Activated naive CD8-positive, alpha-beta T cell treated with anti-CD3 and anti-CD28 coated beads for 36 hours (primary cell): ENCODE data around the gene CDHR5. TPM values are rescaled to one million over a fixed set of nuclear protein-coding genes. Genes with fewer than 3 reads are reported as not detected.

Experiments
- DNase-seq: peaks from one replicate; pipeline ENCODE4 v3.0.0; 2021
- H3K27ac Mint-ChIP-seq: one replicate; pipeline ENCODE4 v1.8.0; 2022; ENCODE audit warnings: mild to moderate bottlenecking, moderate library complexity, mixed read lengths
- H3K27me3 Mint-ChIP-seq: one replicate; pipeline ENCODE4 v1.8.0; 2022; ENCODE audit warnings: mild to moderate bottlenecking, mixed read lengths
- H3K36me3 Mint-ChIP-seq: one replicate; pipeline ENCODE4 v1.8.0; 2021; ENCODE audit warnings: mild to moderate bottlenecking, mixed read lengths
- H3K4me1 Mint-ChIP-seq: one replicate; pipeline ENCODE4 v1.8.0; 2021; ENCODE audit warnings: mixed read lengths
- H3K4me3 Mint-ChIP-seq: one replicate; pipeline ENCODE4 v1.8.0; 2022; ENCODE audit warnings: mild to moderate bottlenecking, moderate library complexity, mixed read lengths
- H3K9me3 Mint-ChIP-seq: one replicate; pipeline ENCODE4 v1.8.0; 2022; ENCODE audit warnings: mixed read lengths
- total RNA-seq, 2 experiments: library from RNA; stranded (reverse); gene quantifications; one replicate each; pipeline ENCODE4 v1.2.3, GENCODE V29; 2021

CDHR5 gene
- total RNA-seq, 2 experiments from 2014 or later, result not detected

DNA sequence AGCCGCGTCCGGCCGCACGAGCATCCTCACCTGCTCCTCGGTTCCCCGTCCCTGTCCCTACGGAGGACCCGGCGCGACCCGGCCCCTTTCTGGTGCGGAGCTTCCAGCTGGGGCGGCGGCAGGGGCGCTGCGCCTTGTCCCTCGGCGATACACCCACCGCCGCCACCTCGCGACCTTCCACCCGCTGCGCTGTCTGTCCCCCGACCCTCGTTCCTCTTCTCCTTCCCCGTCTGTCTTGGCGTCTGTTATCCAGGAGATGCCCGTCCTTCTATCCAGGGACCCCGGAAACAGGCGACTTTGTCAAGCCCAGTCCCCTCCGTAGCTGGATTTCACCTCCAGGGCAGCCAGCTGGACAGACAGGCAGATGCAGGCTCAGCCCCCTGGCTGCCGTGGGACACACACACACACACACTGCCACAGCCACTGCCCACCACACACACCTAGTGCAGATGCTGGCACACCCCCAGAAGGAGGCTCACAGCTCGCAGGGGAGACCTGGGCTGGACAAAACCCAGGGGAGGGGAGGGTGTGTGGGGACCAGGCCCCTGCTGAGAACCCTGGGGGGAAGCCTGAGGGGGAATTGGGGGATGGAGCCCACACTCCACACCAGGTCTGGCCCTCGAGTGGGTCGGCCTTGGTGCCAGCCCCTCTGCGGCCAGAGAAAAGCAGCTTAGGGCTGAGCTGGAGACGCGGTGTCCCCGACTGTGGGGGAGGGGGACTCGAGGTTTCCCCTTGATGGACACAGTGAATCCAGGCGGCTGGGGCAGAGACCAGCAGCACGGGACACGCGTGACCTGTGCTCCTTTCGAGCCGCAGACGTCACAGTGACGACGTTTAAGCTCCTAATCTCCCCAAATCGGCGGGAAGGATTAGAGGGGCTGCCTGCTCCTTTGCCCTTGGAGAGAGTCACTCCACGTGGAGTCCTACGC lies 13.1 kb upstream of the CDHR5 start:
- Mint-ChIP-seq H3K9me3 (no peaks in the 10 kb centered on the region), H3K4me1 (peaks cover 10% of the 10 kb centered on the region), H3K36me3 (peaks cover 2% of the 10 kb centered on the region), H3K27me3 (peaks cover 38% of the 10 kb centered on the region), H3K27ac (no peak overlapping the region), H3K4me3 (peak overlapping the region; percentile 48)
- DNase-seq, result no peak

DNA sequence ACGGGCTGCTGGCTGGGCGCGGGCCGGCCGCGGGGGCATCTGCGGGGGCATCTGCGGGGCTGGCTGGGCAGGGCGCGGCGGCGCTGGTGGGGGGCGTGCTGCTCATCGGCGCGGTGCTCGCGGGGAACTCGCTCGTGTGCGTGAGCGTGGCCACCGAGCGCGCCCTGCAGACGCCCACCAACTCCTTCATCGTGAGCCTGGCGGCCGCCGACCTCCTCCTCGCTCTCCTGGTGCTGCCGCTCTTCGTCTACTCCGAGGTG lies 12.5 kb upstream of the CDHR5 start:
- no peak for DNase-seq
- Mint-ChIP-seq H3K4me1 (peaks cover 10% of the 10 kb centered on the region), H3K27me3 (peaks cover 38% of the 10 kb centered on the region), H3K9me3 (no peaks in the 10 kb centered on the region), H3K4me3 (peak overlapping the region; percentile 48), H3K36me3 (peaks cover 2% of the 10 kb centered on the region), H3K27ac (no peak overlapping the region)

DNA sequence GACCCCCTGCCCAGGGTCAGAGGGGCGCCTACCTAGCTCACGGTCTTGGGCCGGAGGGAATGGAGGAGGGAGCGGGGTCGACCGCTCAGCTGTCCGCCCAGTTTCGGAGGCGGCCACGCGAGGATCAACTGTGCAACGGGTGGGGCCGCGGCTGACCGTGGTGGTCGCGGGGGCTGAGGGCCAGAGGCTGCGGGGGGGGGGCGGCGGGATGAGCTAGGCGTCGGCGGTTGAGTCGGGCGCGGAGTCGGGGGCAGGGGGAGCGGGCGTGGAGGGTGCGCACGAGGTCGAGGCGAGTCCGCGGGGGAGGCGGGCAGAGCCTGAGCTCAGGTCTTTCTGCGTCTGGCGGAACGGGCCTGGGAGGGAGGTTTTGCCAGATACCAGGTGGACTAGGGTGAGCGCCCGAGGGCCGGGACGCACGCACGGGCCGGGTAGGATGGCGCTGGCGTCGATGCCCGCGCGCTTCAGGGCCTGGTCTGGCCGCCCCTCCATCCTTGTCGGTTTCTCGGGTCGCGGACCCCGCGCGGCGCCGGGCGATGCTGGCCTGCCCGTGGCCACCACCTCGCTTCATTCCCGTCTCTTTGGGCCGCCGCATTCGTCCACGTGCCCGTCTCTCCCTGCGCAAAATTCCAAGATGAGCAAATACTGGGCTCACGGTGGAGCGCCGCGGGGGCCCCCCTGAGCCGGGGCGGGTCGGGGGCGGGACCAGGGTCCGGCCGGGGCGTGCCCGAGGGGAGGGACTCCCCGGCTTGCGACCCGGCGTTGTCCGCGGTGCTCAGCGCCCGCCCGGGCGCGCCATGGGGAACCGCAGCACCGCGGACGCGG lies 12.0 kb upstream of the CDHR5 start, which contains the start of gene DRD4:
TSS of gene DRD4 (plus strand) at position 759 of the 822 bp plus-strand sequence. CDS start at position 795, 36 bp downstream.
- H3K4me3 Mint-ChIP-seq, result peak within 1 kb of the TSS; percentile 48
- peaks cover 2% of the 10 kb centered on the region for H3K36me3 Mint-ChIP-seq
- peaks cover 38% of the 10 kb centered on the region for H3K27me3 Mint-ChIP-seq
- DNase-seq, result no peak
- H3K4me1 Mint-ChIP-seq, result peaks cover 10% of the 10 kb centered on the region
- no peak within 1 kb of the TSS for H3K27ac Mint-ChIP-seq
- no peaks in the 10 kb centered on the region for H3K9me3 Mint-ChIP-seq

DNA sequence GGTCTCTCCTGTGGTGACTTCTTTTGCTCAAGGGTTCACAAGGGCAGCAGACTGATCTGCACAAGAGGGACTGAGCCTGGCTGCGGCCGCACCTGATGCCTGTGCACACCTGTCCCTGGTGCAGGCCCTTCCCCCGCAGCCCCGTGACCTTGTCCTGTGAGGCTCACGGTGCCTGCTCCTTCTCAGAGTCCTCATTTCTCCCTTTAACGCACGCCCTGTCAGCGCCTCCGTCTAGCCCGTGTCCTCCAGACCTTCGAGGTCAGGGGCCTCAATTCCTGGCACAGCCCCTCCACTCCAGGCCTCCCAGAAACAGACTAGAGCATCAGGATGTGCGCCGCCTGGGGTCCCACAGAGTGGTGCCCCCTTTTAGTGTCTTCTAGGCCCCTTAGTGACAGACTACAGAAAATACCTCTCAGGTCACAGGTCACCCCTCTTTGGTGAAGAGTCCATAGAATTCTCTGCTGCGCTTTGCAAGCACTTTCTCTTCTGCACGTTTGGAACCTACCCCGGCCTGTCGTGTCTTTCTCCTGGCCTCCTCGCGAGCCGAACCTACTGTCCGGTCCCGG lies 11.3 kb upstream of the CDHR5 start:
- Mint-ChIP-seq H3K4me1 (peaks cover 10% of the 10 kb centered on the region), H3K27ac (no peak overlapping the region), H3K4me3 (no peak overlapping the region), H3K27me3 (peaks cover 38% of the 10 kb centered on the region), H3K9me3 (no peaks in the 10 kb centered on the region), H3K36me3 (peaks cover 2% of the 10 kb centered on the region)
- no peak for DNase-seq

DNA sequence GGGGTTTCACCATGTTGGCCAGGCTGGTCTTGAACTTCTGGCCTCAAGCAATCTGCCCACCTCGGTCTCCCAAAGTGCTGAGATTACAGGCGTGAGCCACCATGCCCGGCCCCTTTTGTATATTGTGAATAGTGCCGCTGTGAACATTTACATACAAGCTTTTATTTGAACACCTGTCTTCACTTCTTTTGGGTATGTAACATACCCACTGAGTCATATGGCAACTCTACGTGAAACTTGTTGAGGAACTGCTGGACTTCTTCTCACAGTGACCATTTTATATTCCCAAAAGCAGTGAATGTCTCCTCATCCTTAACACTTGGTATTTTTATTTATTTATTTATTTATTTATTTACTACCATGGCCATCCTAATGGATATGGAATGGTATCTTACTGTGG lies 6.1 kb upstream of the CDHR5 start:
- peaks cover 28% of the 10 kb centered on the region for H3K27me3 Mint-ChIP-seq
- H3K36me3 Mint-ChIP-seq, result peaks cover 4% of the 10 kb centered on the region
- H3K9me3 Mint-ChIP-seq, result no peaks in the 10 kb centered on the region
- H3K27ac Mint-ChIP-seq, result no peak overlapping the region
- no peak for DNase-seq
- H3K4me1 Mint-ChIP-seq, result peaks cover 24% of the 10 kb centered on the region
- H3K4me3 Mint-ChIP-seq, result no peak overlapping the region

DNA sequence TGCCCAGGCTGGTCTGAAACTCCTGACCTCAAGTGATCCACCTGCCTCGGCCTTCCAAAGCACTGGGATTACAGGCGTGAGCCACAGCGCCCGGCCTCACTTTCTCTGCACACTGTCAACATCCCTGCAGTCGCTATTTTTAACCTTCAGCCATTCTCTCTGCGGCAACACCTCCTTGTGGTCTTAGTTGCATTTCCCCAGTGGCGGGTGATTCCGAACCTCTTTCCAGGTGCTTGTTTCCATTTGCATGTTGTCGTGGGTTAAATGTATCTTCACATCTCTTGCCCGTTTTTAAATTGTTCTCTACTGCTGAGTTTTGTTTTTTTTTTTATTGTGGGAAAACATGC lies 4.5 kb upstream of the CDHR5 start:
- peak overlapping the region; percentile 66 for H3K4me3 Mint-ChIP-seq
- H3K27me3 Mint-ChIP-seq, result peaks cover 28% of the 10 kb centered on the region
- peaks cover 21% of the 10 kb centered on the region for H3K4me1 Mint-ChIP-seq
- H3K27ac Mint-ChIP-seq, result peak overlapping the region; percentile 84
- peaks cover 4% of the 10 kb centered on the region for H3K36me3 Mint-ChIP-seq
- no peaks in the 10 kb centered on the region for H3K9me3 Mint-ChIP-seq
- DNase-seq, result no peak

DNA sequence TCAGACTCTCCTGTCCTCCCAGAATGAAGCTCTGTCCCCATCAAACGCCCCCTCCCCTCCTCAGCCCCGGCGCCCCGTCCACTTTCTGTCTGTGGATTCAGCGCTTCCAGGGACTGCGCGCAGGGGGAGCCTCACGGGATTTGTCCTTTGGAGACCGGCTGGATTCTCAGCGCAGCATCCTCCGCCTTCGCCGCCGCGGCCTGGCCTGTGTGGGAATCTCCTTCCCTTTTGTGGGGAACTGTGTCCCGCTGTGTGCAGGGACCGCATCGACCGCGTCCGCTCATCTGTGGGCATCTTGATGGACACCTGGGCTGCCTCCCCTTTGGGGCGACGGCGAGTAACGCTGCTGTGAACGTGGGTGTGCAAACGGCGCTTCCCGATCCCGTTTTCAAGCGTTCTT lies 3.3 kb upstream of the CDHR5 start:
- H3K27me3 Mint-ChIP-seq, result peaks cover 28% of the 10 kb centered on the region
- H3K4me3 Mint-ChIP-seq, result peak overlapping the region; percentile 66
- no peak for DNase-seq
- peak overlapping the region; percentile 84 for H3K27ac Mint-ChIP-seq
- peaks cover 4% of the 10 kb centered on the region for H3K36me3 Mint-ChIP-seq
- no peaks in the 10 kb centered on the region for H3K9me3 Mint-ChIP-seq
- peaks cover 21% of the 10 kb centered on the region for H3K4me1 Mint-ChIP-seq

DNA sequence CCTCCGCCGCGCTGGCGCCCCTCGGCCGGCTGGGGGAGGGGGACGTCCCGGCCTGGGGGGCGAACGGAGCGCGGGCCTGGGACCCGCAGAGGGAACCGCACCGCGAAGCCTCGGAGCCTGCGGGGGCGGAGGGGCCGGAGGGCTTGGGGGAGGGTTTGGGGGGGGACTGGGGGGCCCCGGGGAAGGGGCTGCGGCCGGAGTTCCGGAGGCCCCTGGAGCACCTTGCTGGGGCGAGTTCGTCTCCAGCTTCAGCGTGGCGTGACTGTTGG lies 2.5 kb upstream of the CDHR5 start:
- H3K4me1 Mint-ChIP-seq, result peaks cover 21% of the 10 kb centered on the region
- peaks cover 28% of the 10 kb centered on the region for H3K27me3 Mint-ChIP-seq
- DNase-seq, result no peak
- H3K4me3 Mint-ChIP-seq, result no peak overlapping the region
- no peaks in the 10 kb centered on the region for H3K9me3 Mint-ChIP-seq
- H3K36me3 Mint-ChIP-seq, result peaks cover 4% of the 10 kb centered on the region
- no peak overlapping the region for H3K27ac Mint-ChIP-seq

DNA sequence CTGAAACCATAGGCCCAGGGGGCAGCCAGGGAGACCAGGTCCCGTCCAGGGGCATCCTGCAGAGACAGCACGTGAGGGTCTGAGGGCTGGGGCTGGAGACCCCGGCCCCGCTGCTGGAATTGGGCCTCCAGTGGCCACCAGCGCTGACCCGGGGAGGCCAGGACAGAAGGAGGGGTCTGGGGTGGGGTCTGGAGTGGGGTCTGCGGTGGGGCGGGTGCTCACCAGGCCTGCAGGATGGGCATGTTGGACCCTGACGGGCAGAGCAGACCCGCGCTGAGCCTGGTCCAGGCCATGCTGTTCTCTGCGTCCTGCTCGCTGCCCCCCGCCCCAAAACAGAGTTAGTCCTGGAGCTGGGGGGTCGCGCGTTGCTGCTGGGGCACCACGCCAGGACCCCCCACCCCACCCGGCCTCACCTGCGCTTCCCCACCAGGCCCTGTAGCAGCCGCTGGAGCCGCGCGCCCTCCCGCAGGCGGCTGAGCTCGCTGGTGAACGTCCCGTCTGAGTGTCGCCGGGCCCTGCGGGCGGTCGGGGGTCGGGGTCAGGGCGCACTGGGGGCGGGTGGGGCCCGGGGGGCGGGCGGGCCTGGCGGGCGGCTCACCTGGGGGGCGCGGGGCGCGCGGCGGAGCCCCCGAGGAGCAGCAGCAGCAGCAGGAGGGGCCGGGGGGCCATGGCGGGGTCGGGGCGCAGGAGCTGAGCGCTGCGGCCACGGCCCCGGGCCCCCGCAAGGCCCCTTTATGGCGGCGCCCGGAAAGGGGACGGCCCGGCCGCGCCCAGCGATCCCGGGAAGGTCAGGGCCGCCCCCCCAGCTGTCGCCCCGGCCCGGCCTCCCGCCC lies 1.9 kb upstream of the CDHR5 start, which contains the start of gene SCT:
TSS of gene SCT (minus strand) at position 707 of the 833 bp plus-strand sequence. CDS start at position 669, 38 bp downstream.
- Mint-ChIP-seq H3K4me1 (peaks cover 21% of the 10 kb centered on the region), H3K27me3 (peaks cover 28% of the 10 kb centered on the region), H3K36me3 (peaks cover 4% of the 10 kb centered on the region), H3K9me3 (no peaks in the 10 kb centered on the region), H3K4me3 (no peak within 1 kb of the TSS), H3K27ac (no peak within 1 kb of the TSS)
- no peak for DNase-seq

DNA sequence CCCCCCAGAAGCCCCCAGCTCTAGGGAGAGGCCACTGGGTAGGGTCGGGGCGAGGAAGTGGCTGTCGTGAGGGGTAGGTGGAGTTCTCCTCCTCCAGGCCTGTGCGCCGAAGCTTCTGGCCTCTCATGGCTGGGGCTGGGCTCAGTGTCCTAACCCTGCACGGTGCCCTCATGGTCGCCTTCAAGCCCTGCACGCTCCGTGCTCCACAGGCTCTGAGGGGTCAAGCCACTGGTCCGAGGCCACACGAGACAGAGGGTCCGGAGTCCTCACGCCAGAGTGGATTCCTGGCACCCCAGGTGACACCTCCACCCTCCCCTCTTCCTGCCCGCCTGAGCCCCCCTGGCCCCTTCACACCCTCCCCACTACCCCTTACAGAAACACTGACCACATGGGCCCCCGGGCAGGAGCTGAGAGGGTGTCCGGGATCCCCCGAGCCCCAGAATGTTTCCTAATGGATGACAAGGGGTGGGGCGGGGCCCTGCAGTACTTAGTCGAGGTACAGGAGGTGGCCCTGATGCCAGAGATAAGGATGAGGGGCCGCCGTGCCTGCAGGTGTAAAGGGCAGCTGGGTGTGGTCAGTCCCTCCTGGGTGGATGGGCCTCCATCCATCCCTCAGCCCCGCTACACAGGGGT lies 997 bp upstream of the CDHR5 start:
- no peak overlapping the region for H3K4me3 Mint-ChIP-seq
- H3K9me3 Mint-ChIP-seq, result no peaks in the 10 kb centered on the region
- peaks cover 4% of the 10 kb centered on the region for H3K36me3 Mint-ChIP-seq
- no peak overlapping the region for H3K27ac Mint-ChIP-seq
- no peak for DNase-seq
- H3K4me1 Mint-ChIP-seq, result peaks cover 21% of the 10 kb centered on the region
- H3K27me3 Mint-ChIP-seq, result peaks cover 28% of the 10 kb centered on the region

DNA sequence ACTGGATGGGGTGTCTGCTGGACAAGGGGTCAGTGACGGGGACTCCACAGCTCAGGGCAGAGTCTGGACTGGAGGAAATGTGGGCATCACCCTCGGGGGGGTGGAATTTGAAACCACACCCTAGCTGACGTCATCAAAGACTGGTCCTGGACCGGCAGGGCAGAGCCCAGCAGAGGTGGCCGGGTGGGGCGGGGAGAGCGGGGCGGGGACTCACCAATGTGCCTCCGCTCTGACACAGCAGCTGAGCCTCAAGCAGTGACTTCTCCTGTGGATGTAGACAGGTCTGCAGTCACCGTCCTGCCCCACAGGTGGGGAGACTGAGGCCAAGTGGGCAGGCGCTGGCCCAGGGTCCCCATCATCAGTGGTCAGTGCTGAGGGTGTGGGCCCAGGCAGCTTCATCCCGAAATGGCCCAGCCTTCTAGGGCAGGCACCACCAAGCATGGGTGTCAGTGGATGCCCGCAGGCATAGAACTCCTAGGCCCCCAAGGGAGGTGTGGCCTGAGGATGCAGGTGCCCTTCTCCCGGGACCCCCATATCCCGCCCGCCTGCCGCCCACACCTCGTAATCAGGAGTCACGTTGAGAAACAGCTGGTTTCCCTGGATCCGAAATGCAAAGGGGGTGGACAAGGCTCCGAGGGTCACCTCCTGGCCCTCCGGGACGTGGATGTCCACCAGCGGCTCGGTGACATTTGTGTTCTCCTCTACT lies 603 bp downstream of the CDHR5 start:
- H3K27me3 Mint-ChIP-seq, result peaks cover 24% of the 10 kb centered on the region
- no peak overlapping the region for H3K27ac Mint-ChIP-seq
- peaks cover 4% of the 10 kb centered on the region for H3K36me3 Mint-ChIP-seq
- H3K9me3 Mint-ChIP-seq, result no peaks in the 10 kb centered on the region
- H3K4me1 Mint-ChIP-seq, result peaks cover 15% of the 10 kb centered on the region
- no peak overlapping the region for H3K4me3 Mint-ChIP-seq
- no peak for DNase-seq

DNA sequence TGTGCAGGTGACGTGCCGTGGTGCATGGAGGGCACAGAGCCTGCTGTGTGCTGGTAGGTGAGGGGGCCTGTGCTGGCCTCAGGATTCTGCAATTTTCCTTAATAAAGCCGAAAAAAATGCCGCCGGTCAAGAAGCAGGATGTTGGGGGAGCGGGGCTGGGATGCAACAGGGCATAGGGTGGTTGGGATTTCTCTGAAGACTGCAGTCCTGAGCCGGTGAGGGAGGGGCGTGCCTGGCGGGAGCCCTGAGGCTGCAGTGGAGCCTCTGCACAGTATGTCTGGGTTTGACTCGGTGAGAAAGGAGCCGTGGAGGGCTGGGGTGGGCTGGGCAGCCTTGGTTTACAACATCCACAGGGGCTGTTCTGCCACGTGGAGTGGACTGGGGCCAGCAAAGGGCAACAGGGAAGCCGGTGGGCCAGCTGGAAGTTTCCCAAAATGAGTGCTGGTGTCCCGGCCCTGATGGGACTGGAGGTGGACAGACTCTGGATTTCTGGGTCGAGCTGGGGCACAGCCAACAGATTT lies 1.3 kb downstream of the CDHR5 start:
- Mint-ChIP-seq H3K27ac (no peak overlapping the region), H3K9me3 (no peaks in the 10 kb centered on the region), H3K27me3 (peaks cover 18% of the 10 kb centered on the region), H3K4me3 (no peak overlapping the region), H3K36me3 (peaks cover 3% of the 10 kb centered on the region), H3K4me1 (peaks cover 8% of the 10 kb centered on the region)
- DNase-seq, result no peak

DNA sequence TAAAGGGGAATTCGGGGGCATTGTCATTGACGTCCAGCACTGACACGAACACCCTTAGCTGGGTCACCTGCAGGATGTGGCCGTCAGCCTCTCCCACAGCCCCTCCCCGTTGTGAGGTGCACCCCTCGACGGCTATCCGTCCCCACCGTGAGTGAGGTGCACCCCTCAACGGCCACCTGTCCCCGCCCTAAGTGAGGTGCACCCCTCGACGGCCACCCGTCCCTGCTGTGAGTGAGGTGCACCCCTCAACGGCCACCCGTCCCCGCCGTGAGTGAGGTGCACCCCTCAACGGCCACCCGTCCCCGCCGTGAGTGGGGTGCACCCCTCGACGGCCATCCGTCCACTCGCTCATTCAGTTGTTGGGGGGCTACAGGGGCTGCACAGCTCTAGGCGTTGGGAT lies 2.9 kb downstream of the CDHR5 start:
- H3K4me3 Mint-ChIP-seq, result no peak overlapping the region
- no peak overlapping the region for H3K27ac Mint-ChIP-seq
- no peak for DNase-seq
- H3K36me3 Mint-ChIP-seq, result peaks cover 1% of the 10 kb centered on the region
- no peaks in the 10 kb centered on the region for H3K9me3 Mint-ChIP-seq
- peaks cover 8% of the 10 kb centered on the region for H3K27me3 Mint-ChIP-seq
- no peaks in the 10 kb centered on the region for H3K4me1 Mint-ChIP-seq
